H1 (cell line): ENCODE data around the gene APMAP. TPM values are rescaled to one million over a fixed set of nuclear protein-coding genes. Genes with fewer than 3 reads are reported as not detected.

ENCODE experiments used
- CTCF ChIA-PET: fragments of 300-600 bp; sonication (Branson Sonifier 250); formaldehyde crosslinking; loops from one replicate; lab custom pipeline; 2021; ENCODE audit not compliant: partially characterized antibody; lab: Charles Lee
- POLR2A ChIA-PET: fragments of 300-600 bp; sonication (Branson Sonifier 250); formaldehyde crosslinking; loops from one replicate; lab custom pipeline; 2021; ENCODE audit warnings: inconsistent platforms; ENCODE audit not compliant: partially characterized antibody; lab: Charles Lee
- DNase-seq, 2 experiments: peaks; one replicate each; pipeline versions ENCODE4 v3.0.0 to v3.0.0-alpha.2; 2010 to 2022; ENCODE audit warnings: low spot score in 2 of 2, low read depth in 1 of 2, mixed read lengths in 1 of 2
- FAIRE-seq: peaks from 2 replicates; lab custom pipeline; 2011; peaks lifted over from hg19 to GRCh38; lab: Jason Lieb, UNC
- H2AFZ ChIP-seq: 2 replicates; pipeline ENCODE4 v1.8.1; 2012; ENCODE audit warnings: low read length, inconsistent platforms
- H2AK5ac ChIP-seq: 2 replicates; pipeline ENCODE4 v1.6.1; 2013; ENCODE audit warnings: low read depth, low read length
- H2BK120ac ChIP-seq: replicated peaks from 2 replicates; pipeline ENCODE3; 2013; ENCODE audit warnings: low read depth, low read length, inconsistent platforms
- H2BK12ac ChIP-seq: 2 replicates; pipeline ENCODE4 v1.6.1; 2013; ENCODE audit warnings: low read depth, low read length
- H2BK15ac ChIP-seq: 2 replicates; pipeline ENCODE4 v1.6.1; 2013; ENCODE audit warnings: low read length
- H2BK20ac ChIP-seq: 2 replicates; pipeline ENCODE4 v1.6.1; 2013; ENCODE audit warnings: low read length
- H2BK5ac ChIP-seq: 2 replicates; pipeline ENCODE4 v1.6.1; 2013; ENCODE audit warnings: low read depth, low read length
- H3K14ac ChIP-seq: 2 replicates; pipeline ENCODE4 v1.6.1; 2013; ENCODE audit warnings: inconsistent platforms; ENCODE audit not compliant: insufficient read length
- H3K18ac ChIP-seq: 2 replicates; pipeline ENCODE4 v1.6.1; 2013; ENCODE audit warnings: low read length; ENCODE audit errors: extremely low read depth
- H3K23ac ChIP-seq: 2 replicates; pipeline ENCODE4 v1.6.1; 2013; ENCODE audit warnings: inconsistent platforms; ENCODE audit not compliant: insufficient read length
- H3K23me2 ChIP-seq: 2 replicates; pipeline ENCODE4 v1.6.1; 2013; ENCODE audit warnings: low read depth, low read length
- H3K27ac ChIP-seq: 2 replicates; pipeline ENCODE4 v1.6.1; 2011; ENCODE audit warnings: low read depth, low read length, inconsistent platforms
- H3K27me3 ChIP-seq, 4 experiments: replicated peaks in 1 of 4; 1 replicate in 1 of 4; 2 replicates in 3 of 4; pipeline versions ENCODE4 v1.6.1 to v1.8.1; 2011 to 2013; ENCODE audit warnings: low read length in 3 of 4, mild to moderate bottlenecking in 3 of 4, inconsistent platforms in 2 of 4, mixed read lengths in 2 of 4, moderate library complexity in 1 of 4; ENCODE audit not compliant: control insufficient read depth in 3 of 4, insufficient read depth in 3 of 4; ENCODE audit errors: extremely low read depth in 1 of 4
- H3K36me3 ChIP-seq, 4 experiments: 2 replicates each; pipeline versions ENCODE4 v1.6.1 to v1.8.1; 2011 to 2013; ENCODE audit warnings: mild to moderate bottlenecking in 4 of 4, low read length in 3 of 4, moderate library complexity in 2 of 4, control low read depth in 1 of 4, inconsistent platforms in 1 of 4; ENCODE audit not compliant: insufficient read depth in 4 of 4, control insufficient read depth in 2 of 4
- H3K4ac ChIP-seq: replicated peaks from 2 replicates; pipeline ENCODE3; 2013; ENCODE audit warnings: low read length, low read depth, mixed read lengths, inconsistent platforms; ENCODE audit not compliant: insufficient read length
- H3K4me1 ChIP-seq, 4 experiments: replicated peaks in 1 of 4; 1 replicate in 1 of 4; 2 replicates in 3 of 4; pipeline versions ENCODE4 v1.6.1 to v1.8.1; 2011 to 2013; ENCODE audit warnings: low read length in 3 of 4, inconsistent platforms in 2 of 4, mixed read lengths in 1 of 4; ENCODE audit not compliant: insufficient read depth in 4 of 4, control insufficient read depth in 3 of 4
- H3K4me2 ChIP-seq, 2 experiments: 2 replicates each; pipeline versions ENCODE4 v1.6.1 to v1.8.1; 2011 to 2013; ENCODE audit warnings: low read depth in 2 of 2, low read length in 2 of 2, control low read depth in 1 of 2, inconsistent platforms in 1 of 2, mild to moderate bottlenecking in 1 of 2; ENCODE audit not compliant: insufficient read depth in 1 of 2
- H3K4me3 ChIP-seq, 4 experiments: fragments of 200-600, 300-600 bp in 1 of 4; sonication (generic), shearing (Covaris generic), sonication (Bioruptor Twin) in 1 of 4; 2 replicates each; pipeline versions ENCODE4 v1.5.1 to v1.8.1; 2011 to 2016; ENCODE audit warnings: low read length in 4 of 4, low read depth in 3 of 4, control low read depth in 2 of 4, inconsistent platforms in 2 of 4, mild to moderate bottlenecking in 2 of 4, mixed read lengths in 1 of 4, moderate library complexity in 1 of 4; ENCODE audit not compliant: insufficient read depth in 2 of 4; ENCODE audit errors: extremely low read depth in 1 of 4
- H3K56ac ChIP-seq: replicated peaks from 2 replicates; pipeline ENCODE3; 2013; ENCODE audit warnings: low read depth, mild to moderate bottlenecking, mixed read lengths, low read length, inconsistent platforms; ENCODE audit not compliant: insufficient read length
- H3K79me1 ChIP-seq: 2 replicates; pipeline ENCODE4 v1.6.1; 2013; ENCODE audit warnings: low read depth, low read length, control low read depth
- H3K79me2 ChIP-seq, 2 experiments: 2 replicates each; pipeline versions ENCODE4 v1.6.1 to v1.8.1; 2012 to 2013; ENCODE audit warnings: low read length in 2 of 2, mild to moderate bottlenecking in 2 of 2, inconsistent platforms in 1 of 2; ENCODE audit not compliant: insufficient read depth in 2 of 2, control insufficient read depth in 1 of 2
- H3K9ac ChIP-seq, 4 experiments: replicated peaks in 1 of 4; 1 replicate in 1 of 4; 2 replicates in 3 of 4; pipeline versions ENCODE4 v1.6.1 to v1.8.1; 2011 to 2013; ENCODE audit warnings: low read depth in 3 of 4, low read length in 3 of 4, control low read depth in 2 of 4, mild to moderate bottlenecking in 2 of 4, moderate library complexity in 2 of 4, inconsistent platforms in 1 of 4; ENCODE audit errors: extremely low read depth in 1 of 4
- H3K9me3 ChIP-seq, 2 experiments: 2 replicates each; pipeline versions ENCODE4 v1.6.1 to v1.8.1; 2012 to 2013; ENCODE audit warnings: mild to moderate bottlenecking in 2 of 2, moderate library complexity in 2 of 2, control low read depth in 1 of 2, inconsistent platforms in 1 of 2, low read depth in 1 of 2, low read length in 1 of 2, mixed read lengths in 1 of 2; ENCODE audit not compliant: insufficient read depth in 2 of 2
- H4K20me1 ChIP-seq, 2 experiments: replicated peaks in 1 of 2; 2 replicates each; pipeline versions ENCODE3 to v1.8.1; 2011 to 2013; ENCODE audit warnings: inconsistent platforms in 2 of 2, low read length in 2 of 2, mild to moderate bottlenecking in 1 of 2; ENCODE audit not compliant: insufficient read depth in 2 of 2, control insufficient read depth in 1 of 2
- H4K5ac ChIP-seq: 2 replicates; pipeline ENCODE4 v1.6.1; 2013; ENCODE audit warnings: low read length, low read depth, mixed read lengths, inconsistent platforms; ENCODE audit not compliant: insufficient read length
- H4K8ac ChIP-seq: 2 replicates; pipeline ENCODE4 v1.8.0; 2013; ENCODE audit warnings: mild to moderate bottlenecking, moderate library complexity, low read length, inconsistent platforms; ENCODE audit not compliant: insufficient read depth; ENCODE audit errors: extremely low read depth
- H4K91ac ChIP-seq: replicated peaks from 2 replicates; pipeline ENCODE3; 2013; ENCODE audit warnings: low read length, mixed read lengths, inconsistent platforms; ENCODE audit not compliant: insufficient read length
- BCL11A ChIP-seq, 2 experiments: IDR thresholded peaks; one replicate each; pipeline ENCODE4 v1.6.1; 2011; ENCODE audit warnings: low read depth in 2 of 2, low read length in 2 of 2, mild to moderate bottlenecking in 2 of 2
- CBX5 ChIP-seq: fragments of 300-800, 300-1000 bp; sonication (generic); IDR thresholded peaks from 2 replicates; pipeline ENCODE4 v1.7.1; 2016; ENCODE audit warnings: antibody characterized with exemption, low read length, low read depth
- HDAC2 ChIP-seq, 2 experiments: fragments of 300-600 bp in 1 of 2; sonication (generic) in 1 of 2; IDR thresholded peaks; 2 replicates each; pipeline ENCODE4 v1.6.1; 2011 to 2012; ENCODE audit warnings: low read depth in 2 of 2, low read length in 2 of 2, mild to moderate bottlenecking in 2 of 2, moderate library complexity in 2 of 2, borderline replicate concordance in 1 of 2, inconsistent platforms in 1 of 2
- KDM1A ChIP-seq: fragments of 200-600, 300-600 bp; sonication (generic); IDR thresholded peaks from 2 replicates; pipeline ENCODE4 v1.7.1; 2016; ENCODE audit warnings: mild to moderate bottlenecking, low read length, borderline replicate concordance
- MAX ChIP-seq: IDR thresholded peaks from 2 replicates; pipeline ENCODE4 v1.6.1; 2012; ENCODE audit warnings: inconsistent platforms
- POU5F1 ChIP-seq: IDR thresholded peaks from 2 replicates; pipeline ENCODE4 v1.6.1; 2011; ENCODE audit warnings: low read depth, mild to moderate bottlenecking, low read length, moderate library complexity
- RAD21 ChIP-seq, 2 experiments: IDR thresholded peaks in 1 of 2; conservative IDR thresholded peaks in 1 of 2; 2 replicates each; pipeline ENCODE4 v1.6.1; 2011; ENCODE audit warnings: low read depth in 2 of 2, low read length in 2 of 2, improper control_type of control experiment in 1 of 2, inconsistent platforms in 1 of 2, mild to moderate bottlenecking in 1 of 2, moderate library complexity in 1 of 2
- SAP30 ChIP-seq: fragments of 300-600 bp; sonication (generic); IDR thresholded peaks from 2 replicates; pipeline ENCODE4 v1.7.1; 2012; ENCODE audit warnings: low read length, moderate library complexity, mild to moderate bottlenecking, inconsistent platforms; ENCODE audit not compliant: insufficient read depth, insufficient replicate concordance
- SIN3A ChIP-seq, 2 experiments: IDR thresholded peaks in 1 of 2; conservative IDR thresholded peaks in 1 of 2; 2 replicates each; pipeline ENCODE4 v1.6.1; 2011 to 2012; ENCODE audit warnings: low read length in 2 of 2, improper control_type of control experiment in 1 of 2, low read depth in 1 of 2, mild to moderate bottlenecking in 1 of 2
- SP2 ChIP-seq: IDR thresholded peaks from 2 replicates; pipeline ENCODE4 v1.6.1; 2012; ENCODE audit warnings: mild to moderate bottlenecking, low read length, inconsistent platforms
- SUZ12 ChIP-seq: fragments of 200-600 bp; sonication (generic); IDR thresholded peaks from 2 replicates; pipeline ENCODE4 v1.6.1; 2012; ENCODE audit warnings: mild to moderate bottlenecking, inconsistent platforms, low read length, moderate library complexity, mixed read lengths
- TAF1 ChIP-seq: IDR thresholded peaks from 2 replicates; pipeline ENCODE4 v1.6.1; 2011; ENCODE audit warnings: mild to moderate bottlenecking, low read depth, low read length
- WGBS, 2 experiments: shearing (Covaris generic) in 1 of 2; methylation state at CpG; one replicate each; pipeline versions ENCODE4 v1.1.6 to v1.1.7; 2013 to 2015; ENCODE audit warnings: low lambda C conversion rate in 2 of 2, mixed read lengths in 2 of 2, inconsistent platforms in 1 of 2, low coverage in 1 of 2, missing lambda C conversion rate in 1 of 2; ENCODE audit not compliant: insufficient replicate concordance in 2 of 2, insufficient coverage in 1 of 2, insufficient read length in 1 of 2; ENCODE audit errors: extremely low coverage in 1 of 2, missing lambda C conversion rate in 1 of 2; 5-methylcytosine and 5-hydroxymethylcytosine counted together
- polyA plus RNA-seq, 7 experiments: library from polyadenylated mRNA; depleted of rRNA in 3 of 7; stranded (reverse) in 5 of 7; unstranded in 2 of 7; fragments of >200 nt in 5 of 7; fragments of 200-250 nt in 2 of 7; gene quantifications; 1 replicate in 5 of 7; 2 replicates in 1 of 7; 4 replicates in 1 of 7; pipeline versions ENCODE4 v1.2.1 to v1.2.3, GENCODE V29; 2011 to 2013; ENCODE audit warnings: missing spikeins in 2 of 7, mixed read lengths in 2 of 7
- total RNA-seq: library from RNA; stranded (reverse); fragmentation: NEBNext Ultra II Directional; extraction: Animal tissue kit (Norgen Biotek cat#: 25700); gene quantifications from 2 replicates; pipeline ENCODE4 v1.2.1, GENCODE V29; 2021

The APMAP gene
- total and polyA plus RNA-seq, 2 of the 8 experiments (the other 6 are each of a cell fraction or from before 2014, with no cell fraction given), result 31.3 to 66.0 TPM

GRCh38 chr20:25040438-25040831 is 47.9 kb upstream of the APMAP start:
- Histone ChIP-seq H3K36me3 (no peaks in the 10 kb centered on the region), H4K91ac (no peak overlapping the region), H2AK5ac (no peak overlapping the region), H2AFZ (no peak overlapping the region), H3K4me2 (no peak overlapping the region), H3K18ac (no peak overlapping the region), H2BK20ac (no peak overlapping the region), H3K4me1 (no peaks in the 10 kb centered on the region; a peak in 1 of 7 replicates), H3K9ac (no peak overlapping the region), H2BK12ac (no peak overlapping the region), H3K4ac (no peak overlapping the region), H3K27me3 (no peaks in the 10 kb centered on the region; a peak in 1 of 7 replicates), H3K27ac (no peak overlapping the region), H4K8ac (no peak overlapping the region), H2BK120ac (no peak overlapping the region), H4K20me1 (no peaks in the 10 kb centered on the region), H3K79me2 (no peaks in the 10 kb centered on the region), H3K56ac (no peak overlapping the region), H3K23ac (no peak overlapping the region), H2BK15ac (no peak overlapping the region), H4K5ac (no peak overlapping the region), H3K23me2 (no peaks in the 10 kb centered on the region), H3K14ac (no peak overlapping the region), H2BK5ac (no peak overlapping the region), H3K4me3 (no peak overlapping the region), H3K9me3 (no peaks in the 10 kb centered on the region), H3K79me1 (no peaks in the 10 kb centered on the region)
- WGBS, 2 experiments, result 95% methylated on average over 6 of the region's 6 CpGs; no CpG with 5 or more reads in 1 of the 2 experiments
- ChIA-PET CTCF (no interaction called here), POLR2A (interaction anchor here (0.7 kb wide), 1 partner anchor 22 kb away, joined by 4 read pairs; no protein-coding TSS in a partner anchor)
- DNase-seq (no peak), FAIRE-seq (no peak)
- TF ChIP-seq CBX5 (no peak), TAF1 (no peak), HDAC2 (IDR thresholded peaks at IDR 0.05; ENCODE audit: borderline replicate concordance in 1 of 2, low read depth in 2 of 2, low read length in 2 of 2) (no peak), SIN3A (conservative IDR thresholded peaks at IDR 0.05 in 1 of 2, IDR thresholded peaks at IDR 0.05 in 1 of 2; ENCODE audit: low read depth in 1 of 2, low read length in 2 of 2) (no peak), SUZ12 (no peak), POU5F1 (no peak), SP2 (no peak), BCL11A (IDR thresholded peaks at IDR 0.05; ENCODE audit: low read depth in 2 of 2, low read length in 2 of 2) (no peak), SAP30 (no peak), MAX (no peak), KDM1A (no peak), RAD21 (IDR thresholded peaks at IDR 0.05 in 1 of 2, conservative IDR thresholded peaks at IDR 0.05 in 1 of 2; ENCODE audit: low read depth in 2 of 2, low read length in 2 of 2) (no peak)
